Rectal smooth muscle tissue (tissue), 1 donor: ENCODE results near the gene MEIS1.

Source experiments
- H3K27ac ChIP-seq: one replicate; pipeline ENCODE4 v1.7.0; 2013; ENCODE audit warnings: low read depth, low read length, inconsistent platforms
- H3K27me3 ChIP-seq: one replicate; pipeline ENCODE4 v1.7.0; 2013; ENCODE audit warnings: low read length; ENCODE audit not compliant: control insufficient read depth, insufficient read depth
- H3K36me3 ChIP-seq: one replicate; pipeline ENCODE4 v1.7.0; 2013; ENCODE audit warnings: low read length; ENCODE audit not compliant: control insufficient read depth, insufficient read depth
- H3K4me1 ChIP-seq: one replicate; pipeline ENCODE4 v1.7.0; 2013; ENCODE audit warnings: low read length; ENCODE audit not compliant: control insufficient read depth, insufficient read depth
- H3K4me3 ChIP-seq: one replicate; pipeline ENCODE4 v1.7.0; 2013; ENCODE audit warnings: low read length
- H3K9ac ChIP-seq: one replicate; pipeline ENCODE4 v1.7.0; 2013; ENCODE audit warnings: low read length

MEIS1 gene

DNA sequence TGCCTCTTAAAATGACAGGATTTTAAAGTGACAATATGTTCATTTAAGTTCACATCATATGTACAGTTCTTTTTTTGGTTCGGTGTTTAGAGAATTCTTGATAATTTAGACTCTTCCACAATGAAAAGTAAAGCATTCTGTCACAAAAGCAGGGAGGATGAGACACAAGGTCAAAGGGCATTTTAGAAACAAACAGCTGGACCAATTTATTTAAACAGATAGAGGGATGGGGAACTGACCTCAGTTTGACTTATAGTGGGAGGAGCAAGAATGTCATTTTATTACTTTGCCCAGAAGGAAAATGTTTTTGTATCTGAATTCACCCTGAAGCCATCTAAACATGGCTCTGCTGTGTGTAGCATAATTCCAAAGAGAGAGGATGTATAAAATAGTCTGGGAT, 128.5 kb downstream of the MEIS1 start:
- Histone ChIP-seq H3K27ac (peak overlapping the region; percentile 24), H3K36me3 (no peaks in the 10 kb centered on the region), H3K4me3 (no peak overlapping the region), H3K27me3 (no peaks in the 10 kb centered on the region), H3K4me1 (peaks cover 54% of the 10 kb centered on the region), H3K9ac (no peak overlapping the region)

DNA sequence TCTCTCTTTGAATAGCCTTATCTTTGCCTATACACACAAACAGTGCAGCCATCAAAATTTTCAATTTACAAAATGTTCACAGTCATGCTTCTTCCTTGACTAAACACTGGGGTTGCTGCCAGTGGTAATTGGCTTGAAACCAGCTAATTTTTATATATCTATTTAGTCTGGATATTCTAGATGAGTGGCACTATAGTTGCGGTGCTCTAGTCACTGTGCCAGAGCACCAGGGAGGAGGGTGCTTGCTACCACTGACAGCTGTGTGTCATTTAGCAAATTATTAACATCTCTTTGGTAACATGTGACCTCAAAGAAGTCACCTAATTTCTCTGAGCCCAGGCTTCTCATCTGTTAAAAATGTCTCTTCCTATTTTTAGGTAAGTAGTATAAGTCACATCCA, 130.4 kb downstream of the MEIS1 start:
- peaks cover 7% of the 10 kb centered on the region for H3K36me3 ChIP-seq
- no peak overlapping the region for H3K27ac ChIP-seq
- no peak overlapping the region for H3K9ac ChIP-seq
- no peak overlapping the region for H3K4me3 ChIP-seq
- peaks cover 65% of the 10 kb centered on the region for H3K4me1 ChIP-seq
- no peaks in the 10 kb centered on the region for H3K27me3 ChIP-seq

DNA sequence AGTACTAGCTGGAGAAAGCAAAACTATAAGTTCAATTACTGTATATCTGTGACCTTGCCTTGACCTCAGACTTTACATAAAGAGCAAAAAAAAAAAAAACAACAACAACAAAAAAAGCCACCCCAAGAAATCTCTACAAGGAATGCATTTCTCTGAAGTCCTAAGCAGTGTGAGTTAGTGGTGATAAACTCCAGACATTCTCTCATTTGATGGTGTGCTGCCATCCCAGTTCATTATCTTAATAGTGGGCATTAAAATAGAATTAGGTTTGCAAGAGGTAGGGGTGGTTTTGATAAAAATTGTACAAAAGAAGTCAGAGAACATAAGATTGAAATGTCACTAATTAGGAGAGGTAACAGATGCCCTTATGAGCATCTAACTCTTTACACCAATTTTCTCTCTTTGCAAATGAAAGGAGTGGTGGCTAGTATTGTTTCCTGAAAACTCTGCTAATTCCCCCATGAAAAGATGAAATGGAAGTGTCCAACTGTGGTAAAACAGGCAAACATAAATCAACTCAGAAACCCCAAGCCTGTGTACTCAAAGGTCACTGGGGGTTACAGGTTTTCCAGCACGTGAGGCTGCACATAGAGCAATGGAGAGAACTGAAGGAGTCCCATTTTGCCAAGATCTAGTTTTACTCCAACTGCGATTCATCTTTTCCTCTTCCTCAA, 131.9 kb downstream of the MEIS1 start:
- Histone ChIP-seq H3K4me1 (peaks cover 55% of the 10 kb centered on the region), H3K27ac (peak overlapping the region; percentile 10)

DNA sequence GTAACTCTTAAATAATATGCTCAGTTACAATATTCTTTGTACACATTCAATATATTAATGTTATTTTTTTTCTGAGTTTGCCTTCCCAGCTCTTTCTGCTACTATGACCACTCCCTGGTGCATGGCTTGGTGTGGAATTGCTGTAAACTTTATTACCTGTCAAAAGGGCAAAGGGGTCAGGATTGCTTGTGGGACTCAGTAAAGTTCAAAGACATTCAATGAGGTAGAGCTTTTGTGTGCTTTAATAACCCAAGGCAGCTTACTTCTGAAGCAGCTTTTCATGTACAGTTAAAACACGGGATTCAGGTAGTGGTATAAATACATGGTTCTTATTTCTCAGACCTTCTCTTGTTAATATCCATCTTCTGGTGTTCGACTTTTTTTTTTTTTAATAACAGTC, 132.8 kb downstream of the MEIS1 start:
- peaks cover 9% of the 10 kb centered on the region for H3K36me3 ChIP-seq
- H3K27ac ChIP-seq, result peak overlapping the region; percentile 24
- H3K27me3 ChIP-seq, result no peaks in the 10 kb centered on the region
- no peak overlapping the region for H3K4me3 ChIP-seq
- H3K4me1 ChIP-seq, result peaks cover 50% of the 10 kb centered on the region
- no peak overlapping the region for H3K9ac ChIP-seq

More for the DNA sequence above, 131.9 kb downstream of the MEIS1 start:
- Histone ChIP-seq H3K4me3 (no peak overlapping the region), H3K9ac (no peak overlapping the region), H3K27me3 (no peaks in the 10 kb centered on the region), H3K36me3 (peaks cover 9% of the 10 kb centered on the region)

DNA sequence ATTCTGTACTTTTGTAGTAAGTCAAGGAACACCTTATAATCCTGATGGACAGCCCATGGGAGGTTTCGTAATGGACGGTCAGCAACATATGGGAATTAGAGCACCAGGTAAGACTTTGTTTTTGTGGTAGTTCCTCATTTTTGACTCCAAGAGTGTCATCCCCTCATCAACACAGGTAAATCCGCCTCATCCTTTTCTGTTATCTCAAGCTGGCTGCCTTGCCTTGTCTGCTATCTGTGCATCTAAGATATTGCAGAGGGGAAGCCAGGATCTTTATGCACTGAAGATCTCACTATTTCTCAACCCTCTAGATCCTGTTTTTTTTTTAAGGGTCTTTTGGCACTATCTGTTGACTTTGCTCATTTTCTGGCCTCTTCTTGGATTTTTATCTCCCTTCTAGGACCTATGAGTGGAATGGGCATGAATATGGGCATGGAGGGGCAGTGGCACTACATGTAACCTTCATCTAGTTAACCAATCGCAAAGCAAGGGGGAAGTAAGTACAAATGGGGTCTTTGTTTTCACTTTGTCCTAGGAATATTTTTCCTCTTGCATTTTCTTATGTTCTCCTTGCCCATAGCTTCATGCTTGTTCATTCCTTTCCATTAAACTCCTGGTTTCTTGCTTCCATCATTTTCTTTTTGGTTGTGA, 133.8 kb downstream of the MEIS1 start:
- H3K27me3 ChIP-seq, result no peaks in the 10 kb centered on the region
- H3K9ac ChIP-seq, result no peak overlapping the region
- H3K4me3 ChIP-seq, result no peak overlapping the region
- H3K36me3 ChIP-seq, result peaks cover 9% of the 10 kb centered on the region
- H3K4me1 ChIP-seq, result peaks cover 50% of the 10 kb centered on the region
- H3K27ac ChIP-seq, result no peak overlapping the region

DNA sequence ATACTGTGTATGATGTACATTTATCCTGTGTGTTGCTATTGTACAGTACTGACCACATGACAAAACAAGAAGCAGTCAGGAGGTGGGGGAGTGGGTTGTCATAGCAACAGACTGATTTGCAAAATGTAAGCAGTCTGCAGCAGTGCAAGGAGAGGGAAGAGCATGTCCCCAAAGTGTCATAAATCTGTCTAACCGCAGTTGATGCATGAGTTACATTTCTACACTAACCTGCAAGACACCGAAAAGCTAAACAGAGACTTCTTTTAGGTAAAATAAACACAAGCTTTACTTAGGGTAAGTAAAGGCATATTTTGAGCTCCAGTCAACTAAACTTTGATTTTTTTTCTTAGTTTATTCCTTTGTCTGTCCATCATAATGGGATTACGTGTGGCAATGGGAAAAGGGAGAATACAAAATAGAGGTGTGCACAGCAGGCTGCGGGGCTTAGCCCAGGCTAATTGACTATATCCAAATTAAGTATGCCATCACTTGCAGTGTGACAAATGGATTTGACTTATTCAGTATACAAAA, 134.5 kb downstream of the MEIS1 start:
- Histone ChIP-seq H3K36me3 (peaks cover 9% of the 10 kb centered on the region), H3K4me1 (peaks cover 49% of the 10 kb centered on the region), H3K27me3 (no peaks in the 10 kb centered on the region), H3K9ac (no peak overlapping the region), H3K4me3 (no peak overlapping the region), H3K27ac (peak overlapping the region; percentile 12)

DNA sequence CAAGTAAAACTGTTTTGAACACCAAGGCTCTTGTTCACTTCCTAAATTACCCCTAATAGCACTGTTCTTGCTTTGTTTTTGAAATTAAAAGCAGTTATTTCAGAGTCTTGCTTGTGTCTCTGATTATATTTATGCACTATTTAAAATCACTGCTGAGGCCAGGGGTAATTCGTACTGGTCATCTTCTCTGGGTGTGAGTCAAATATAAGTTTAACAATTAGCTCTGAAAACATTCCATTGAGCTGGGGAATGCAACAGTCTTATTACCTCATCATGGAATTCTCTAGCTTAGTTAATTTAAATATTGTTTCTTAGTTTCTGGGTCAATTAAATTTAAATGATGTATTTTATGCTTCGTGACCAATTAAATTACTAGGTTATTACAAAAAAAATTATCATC, 135.0 kb downstream of the MEIS1 start:
- Histone ChIP-seq H3K27me3 (no peaks in the 10 kb centered on the region), H3K27ac (peak overlapping the region; percentile 10), H3K4me3 (no peak overlapping the region), H3K4me1 (peaks cover 46% of the 10 kb centered on the region), H3K36me3 (peaks cover 9% of the 10 kb centered on the region), H3K9ac (no peak overlapping the region)

DNA sequence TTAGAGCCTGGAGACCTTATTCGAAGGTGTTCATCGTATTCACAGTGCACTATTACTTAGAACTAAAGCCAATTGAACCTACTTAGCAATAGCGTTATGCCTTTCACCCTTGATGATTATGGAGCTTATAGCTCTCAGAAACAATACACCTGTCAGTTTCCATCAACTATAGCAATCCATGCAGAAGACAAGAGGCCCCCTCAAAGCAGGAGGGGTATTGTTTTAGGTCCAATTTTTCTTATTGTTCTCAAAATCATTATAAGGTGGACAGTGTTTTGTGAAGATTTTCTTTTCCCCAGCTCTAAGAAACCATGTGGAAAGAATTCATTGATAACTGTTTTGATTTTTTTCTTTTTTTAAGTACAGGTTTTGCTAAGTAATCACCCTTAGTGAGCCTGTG, 135.5 kb downstream of the MEIS1 start:
- Histone ChIP-seq H3K27ac (no peak overlapping the region), H3K27me3 (no peaks in the 10 kb centered on the region), H3K4me1 (peaks cover 42% of the 10 kb centered on the region), H3K4me3 (no peak overlapping the region), H3K36me3 (peaks cover 9% of the 10 kb centered on the region), H3K9ac (no peak overlapping the region)

DNA sequence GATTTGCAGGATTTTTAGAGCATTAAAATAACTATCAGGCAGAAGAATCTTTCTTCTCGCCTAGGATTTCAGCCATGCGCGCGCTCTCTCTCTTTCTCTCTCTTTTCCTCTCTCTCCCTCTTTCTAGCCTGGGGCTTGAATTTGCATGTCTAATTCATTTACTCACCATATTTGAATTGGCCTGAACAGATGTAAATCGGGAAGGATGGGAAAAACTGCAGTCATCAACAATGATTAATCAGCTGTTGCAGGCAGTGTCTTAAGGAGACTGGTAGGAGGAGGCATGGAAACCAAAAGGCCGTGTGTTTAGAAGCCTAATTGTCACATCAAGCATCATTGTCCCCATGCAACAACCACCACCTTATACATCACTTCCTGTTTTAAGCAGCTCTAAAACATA, 137.0 kb downstream of the MEIS1 start:
- Histone ChIP-seq H3K27ac (no peak overlapping the region), H3K4me1 (peaks cover 36% of the 10 kb centered on the region), H3K36me3 (peaks cover 9% of the 10 kb centered on the region), H3K4me3 (no peak overlapping the region), H3K27me3 (peaks cover 3% of the 10 kb centered on the region), H3K9ac (no peak overlapping the region)

DNA sequence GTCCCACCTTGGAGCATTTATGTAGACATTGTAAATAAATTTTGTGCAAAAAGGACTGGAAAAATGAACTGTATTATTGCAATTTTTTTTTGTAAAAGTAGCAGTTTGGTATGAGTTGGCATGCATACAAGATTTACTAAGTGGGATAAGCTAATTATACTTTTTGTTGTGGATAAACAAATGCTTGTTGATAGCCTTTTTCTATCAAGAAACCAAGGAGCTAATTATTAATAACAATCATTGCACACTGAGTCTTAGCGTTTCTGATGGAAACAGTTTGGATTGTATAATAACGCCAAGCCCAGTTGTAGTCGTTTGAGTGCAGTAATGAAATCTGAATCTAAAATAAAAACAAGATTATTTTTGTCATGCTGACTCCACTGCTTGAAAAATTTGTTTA, 137.5 kb downstream of the MEIS1 start:
- Histone ChIP-seq H3K27me3 (peaks cover 6% of the 10 kb centered on the region), H3K27ac (no peak overlapping the region), H3K36me3 (peaks cover 9% of the 10 kb centered on the region), H3K9ac (no peak overlapping the region), H3K4me1 (peaks cover 39% of the 10 kb centered on the region), H3K4me3 (no peak overlapping the region)

DNA sequence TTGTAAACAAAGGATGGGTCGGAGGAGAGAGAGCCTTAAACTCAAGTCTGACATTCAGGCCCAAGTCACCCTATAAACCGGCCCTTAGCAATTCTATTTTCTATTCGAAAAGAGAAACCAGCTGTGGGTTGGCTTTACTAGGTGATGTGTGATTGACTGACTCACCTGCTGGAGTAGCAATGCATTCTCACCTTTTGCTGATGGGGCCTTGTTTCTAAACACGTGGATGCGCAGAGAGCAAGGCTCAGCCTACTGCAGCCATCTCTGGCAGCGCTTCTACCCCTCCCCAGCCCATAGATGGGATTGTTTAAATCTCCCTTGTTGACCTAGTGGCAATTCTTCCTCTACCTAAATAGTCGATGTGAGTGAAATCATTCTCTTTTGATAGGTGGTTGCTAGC, 138.5 kb downstream of the MEIS1 start:
- Histone ChIP-seq H3K9ac (no peak overlapping the region), H3K4me3 (no peak overlapping the region), H3K36me3 (peaks cover 9% of the 10 kb centered on the region), H3K27me3 (peaks cover 10% of the 10 kb centered on the region), H3K27ac (peak overlapping the region; percentile 83), H3K4me1 (peaks cover 33% of the 10 kb centered on the region)

DNA sequence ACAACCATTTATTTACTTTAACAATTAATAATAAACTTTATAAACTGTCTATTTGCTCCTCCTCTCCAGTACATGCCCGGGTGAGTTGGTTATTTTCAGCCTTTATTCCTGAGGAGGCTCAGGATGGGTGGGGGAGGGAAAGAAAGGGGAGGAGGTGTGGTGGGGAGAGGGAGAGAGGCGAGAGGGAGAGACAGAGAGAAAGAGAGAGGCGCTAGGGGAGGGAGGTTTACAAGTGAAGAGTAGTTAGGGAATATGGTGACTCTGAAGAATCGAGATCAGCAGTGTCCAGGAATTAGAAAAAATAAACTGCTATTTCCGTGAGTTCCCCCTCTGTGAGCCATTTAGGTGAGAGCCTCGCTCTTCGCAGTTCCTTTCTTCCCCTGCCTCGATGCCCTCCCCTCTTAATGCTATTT, 138.9 kb downstream of the MEIS1 start:
- H3K27me3 ChIP-seq, result peaks cover 10% of the 10 kb centered on the region
- H3K9ac ChIP-seq, result no peak overlapping the region
- peaks cover 30% of the 10 kb centered on the region for H3K4me1 ChIP-seq
- H3K27ac ChIP-seq, result peak overlapping the region; percentile 83
- peaks cover 6% of the 10 kb centered on the region for H3K36me3 ChIP-seq
- peak overlapping the region; percentile 26 for H3K4me3 ChIP-seq
